IMR-90 (cell line): ENCODE data around the gene GSTM3. TPM values are rescaled to one million over a fixed set of nuclear protein-coding genes. Genes with fewer than 3 reads are reported as not detected.

Experiments used
- ATAC-seq: fragments of 200-7000 bp; cut with Tn5 transposase; 2 replicates; pipeline ENCODE4 v1.9.1; 2020; ENCODE audit warnings: low read depth, mild to moderate bottlenecking, moderate library complexity
- BruUV-seq: library from RNA; stranded (reverse); fragments of 400-500 nt; replicated peaks from 2 replicates; lab custom pipeline; 2021; lab: Mats Ljungman, UMichigan
- CTCF ChIA-PET: fragments of 300-600 bp; formaldehyde crosslinking; extraction: SDS; loops from one replicate; lab custom pipeline; 2021; ENCODE audit warnings: antibody characterized with exemption; lab: Yijun Ruan, JAX
- POLR2A ChIA-PET: fragments of 300-600 bp; sonication (Branson Sonifier 250); formaldehyde crosslinking; loops from one replicate; lab custom pipeline; 2022; ENCODE audit warnings: antibody characterized with exemption; ENCODE audit not compliant: unreplicated experiment; lab: Charles Lee
- DNase-seq: peaks from one replicate; pipeline ENCODE4 v3.0.0; 2013
- H2AFZ ChIP-seq: replicated peaks from 2 replicates; pipeline ENCODE3; 2013; ENCODE audit warnings: low read length, mild to moderate bottlenecking; ENCODE audit not compliant: poor library complexity
- H2AK5ac ChIP-seq: 2 replicates; pipeline ENCODE4 v1.6.1; 2013; ENCODE audit warnings: low read depth, low read length, inconsistent platforms
- H2AK9ac ChIP-seq: replicated peaks from 2 replicates; pipeline ENCODE3; 2013; ENCODE audit warnings: mild to moderate bottlenecking, low read depth, low read length, moderate library complexity; ENCODE audit not compliant: poor library complexity
- H2BK120ac ChIP-seq: 2 replicates; pipeline ENCODE4 v1.6.1; 2013; ENCODE audit warnings: low read depth, low read length, inconsistent platforms
- H2BK15ac ChIP-seq: 3 replicates; pipeline ENCODE4 v1.6.1; 2013; ENCODE audit warnings: low read depth, low read length, inconsistent platforms
- H2BK20ac ChIP-seq: 2 replicates; pipeline ENCODE4 v1.6.1; 2013; ENCODE audit warnings: low read depth, mild to moderate bottlenecking, inconsistent platforms, low read length, moderate library complexity
- H2BK5ac ChIP-seq: 2 replicates; pipeline ENCODE4 v1.6.1; 2013; ENCODE audit warnings: mild to moderate bottlenecking, low read depth, low read length, inconsistent platforms; ENCODE audit not compliant: poor library complexity, severe bottlenecking
- H3K14ac ChIP-seq: replicated peaks from 2 replicates; pipeline ENCODE4 v1.6.1; 2013; ENCODE audit warnings: low read depth, low read length, inconsistent platforms
- H3K18ac ChIP-seq: 2 replicates; pipeline ENCODE4 v1.6.1; 2013; ENCODE audit warnings: low read depth, low read length, control low read depth
- H3K23ac ChIP-seq: 2 replicates; pipeline ENCODE4 v1.6.1; 2013; ENCODE audit warnings: low read depth, low read length, inconsistent platforms
- H3K27ac ChIP-seq: 2 replicates; pipeline ENCODE4 v1.5.1; 2013; ENCODE audit warnings: mild to moderate bottlenecking, control low read depth, low read length; ENCODE audit not compliant: insufficient read depth
- H3K27me3 ChIP-seq: 2 replicates; pipeline ENCODE4 v1.6.1; 2013; ENCODE audit warnings: low read length; ENCODE audit not compliant: control insufficient read depth, insufficient read depth
- H3K36me3 ChIP-seq: 2 replicates; pipeline ENCODE4 v1.6.1; 2013; ENCODE audit warnings: low read length, mixed read lengths; ENCODE audit not compliant: control insufficient read depth, insufficient read depth
- H3K4ac ChIP-seq: 2 replicates; pipeline ENCODE4 v1.6.1; 2013; ENCODE audit warnings: low read depth, low read length, inconsistent platforms
- H3K4me1 ChIP-seq: 2 replicates; pipeline ENCODE4 v1.6.1; 2013; ENCODE audit warnings: low read length, mixed read lengths; ENCODE audit not compliant: control insufficient read depth, insufficient read depth
- H3K4me2 ChIP-seq: 2 replicates; pipeline ENCODE4 v1.6.1; 2013; ENCODE audit warnings: low read depth, mild to moderate bottlenecking, control low read depth, low read length, moderate library complexity
- H3K4me3 ChIP-seq: 2 replicates; pipeline ENCODE4 v1.5.1; 2013; ENCODE audit warnings: low read depth, mild to moderate bottlenecking, control low read depth, low read length, moderate library complexity; ENCODE audit not compliant: insufficient read depth
- H3K56ac ChIP-seq: 2 replicates; pipeline ENCODE4 v1.6.1; 2013; ENCODE audit warnings: low read length, inconsistent platforms; ENCODE audit not compliant: insufficient read depth; ENCODE audit errors: extremely low read depth
- H3K79me1 ChIP-seq, 2 experiments: 2 replicates each; pipeline ENCODE4 v1.6.1; 2013; ENCODE audit warnings: low read length in 2 of 2, inconsistent platforms in 1 of 2, low read depth in 1 of 2
- H3K9ac ChIP-seq: 2 replicates; pipeline ENCODE4 v1.6.1; 2013; ENCODE audit warnings: low read depth, low read length, control low read depth
- H3K9me1 ChIP-seq: 2 replicates; pipeline ENCODE4 v1.6.1; 2013; ENCODE audit warnings: low read length, inconsistent platforms; ENCODE audit not compliant: insufficient read depth
- H3K9me3 ChIP-seq: 2 replicates; pipeline ENCODE4 v1.6.1; 2013; ENCODE audit warnings: low read length; ENCODE audit not compliant: control insufficient read depth, insufficient read depth
- H4K20me1 ChIP-seq: 2 replicates; pipeline ENCODE4 v1.6.1; 2013; ENCODE audit warnings: low read length, inconsistent platforms; ENCODE audit not compliant: insufficient read depth
- H4K5ac ChIP-seq: 2 replicates; pipeline ENCODE4 v1.6.1; 2013; ENCODE audit warnings: mild to moderate bottlenecking, low read depth, low read length, control low read depth
- H4K8ac ChIP-seq, 2 experiments: 2 replicates each; pipeline ENCODE4 v1.6.1; 2013; ENCODE audit warnings: low read depth in 2 of 2, low read length in 2 of 2, control low read depth in 1 of 2, inconsistent platforms in 1 of 2
- H4K91ac ChIP-seq: 2 replicates; pipeline ENCODE4 v1.6.1; 2013; ENCODE audit warnings: low read depth, low read length, inconsistent platforms; ENCODE audit not compliant: insufficient read depth
- BHLHE40 ChIP-seq: fragments of 150-350 bp; IDR thresholded peaks from 2 replicates; pipeline ENCODE4 v1.6.1; 2016; ENCODE audit warnings: mild to moderate bottlenecking, low read depth, low read length
- CHD1 ChIP-seq: IDR thresholded peaks from 2 replicates; pipeline ENCODE4 v1.6.1; 2012; ENCODE audit warnings: low read depth, low read length, improper control_type of control experiment
- CTCF ChIP-seq: conservative IDR thresholded peaks from 2 replicates; pipeline ENCODE4 v1.5.1; 2012; ENCODE audit warnings: mild to moderate bottlenecking, low read depth, low read length, improper control_type of control experiment
- FOS ChIP-seq: fragments of 150-350 bp; IDR thresholded peaks from 2 replicates; pipeline ENCODE4 v1.6.1; 2016; ENCODE audit warnings: low read depth, low read length
- MAFK ChIP-seq: IDR thresholded peaks from 2 replicates; pipeline ENCODE4 v1.6.1; 2012; ENCODE audit warnings: low read depth, low read length, improper control_type of control experiment
- NFE2L2 ChIP-seq: fragments of 150-350 bp; IDR thresholded peaks from 2 replicates; pipeline ENCODE4 v1.6.1; 2016; ENCODE audit warnings: low read depth, mild to moderate bottlenecking, low read length
- POLR2A ChIP-seq: IDR thresholded peaks from 2 replicates; pipeline ENCODE4 v1.6.1; 2012; ENCODE audit warnings: mild to moderate bottlenecking, low read depth, low read length
- RAD21 ChIP-seq: IDR thresholded peaks from 2 replicates; pipeline ENCODE4 v1.6.1; 2012; ENCODE audit warnings: low read length, improper control_type of control experiment
- RCOR1 ChIP-seq: IDR thresholded peaks from 2 replicates; pipeline ENCODE4 v1.6.1; 2012; ENCODE audit warnings: mild to moderate bottlenecking, low read length, improper control_type of control experiment; ENCODE audit not compliant: insufficient replicate concordance
- RFX5 ChIP-seq: IDR thresholded peaks from 2 replicates; pipeline ENCODE4 v1.8.0; 2012; ENCODE audit warnings: low read depth, mild to moderate bottlenecking, low read length, moderate library complexity
- WGBS, 2 experiments: methylation state at CpG; one replicate each; pipeline versions ENCODE4 v1.1.5 to v1.1.7; 2013; ENCODE audit warnings: missing lambda C conversion rate in 2 of 2; ENCODE audit not compliant: insufficient read length in 1 of 2; ENCODE audit errors: extremely low coverage in 2 of 2; 5-methylcytosine and 5-hydroxymethylcytosine counted together
- dilution Hi-C: fragments of 300-500 bp; cut with HindIII; formaldehyde crosslinking; loops from one replicate; pipeline ENCODE4 v1.14.3; 2018; ENCODE audit warnings: low sequenced_read_pairs; ENCODE audit not compliant: unreplicated experiment
- in situ Hi-C: fragments of 300-500 bp; cut with MboI; formaldehyde crosslinking; loops from 3 replicates; pipeline ENCODE4 v1.14.3; 2019; ENCODE audit warnings: low sequenced_read_pairs, inconsistent platforms, mixed read lengths
- intact Hi-C: fragments of 100-400 bp; cut with micrococcal nuclease; formaldehyde crosslinking; loops from 2 replicates; pipeline ENCODE4 v1.10.0; 2022
- polyA plus RNA-seq, 3 experiments: library from polyadenylated mRNA; depleted of rRNA; stranded (reverse); fragments of >200 nt; gene quantifications; 2 replicates each; pipeline ENCODE4 v1.2.3, GENCODE V29; 2012; ENCODE audit warnings: low replicate concordance in 1 of 3
- total RNA-seq: library from RNA; depleted of rRNA; stranded (reverse); fragments of >200 nt; gene quantifications from 2 replicates; pipeline ENCODE4 v1.2.3, GENCODE V29; 2012

Gene GSTM3
- total and polyA plus RNA-seq, 2 of the 4 experiments (the other 2 are of a cell fraction): 102 to 131 TPM

- H2AFZ ChIP-seq: no peak overlapping the region
- ATAC-seq: no peak
- H3K9me3 ChIP-seq: no peaks in the 10 kb centered on the region
- H4K91ac ChIP-seq: peak overlapping the region; percentile 24
- no peak overlapping the region for H2BK20ac ChIP-seq
- H2BK5ac ChIP-seq: peak overlapping the region; percentile 29
- DNase-seq: no peak
- peaks cover 21% of the 10 kb centered on the region for H3K9me1 ChIP-seq
- no peak overlapping the region for H3K4me2 ChIP-seq
- peak overlapping the region; percentile 65 for H2AK5ac ChIP-seq
- peaks cover 16% of the 10 kb centered on the region for H3K4me1 ChIP-seq
- WGBS, 2 experiments: 85% methylated on average over 4 of the region's 7 CpGs; no CpG with 5 or more reads in 1 of the 2 experiments
- no peak overlapping the region for H3K4me3 ChIP-seq
- no peak overlapping the region; a peak in 1 of 4 replicates for H4K8ac ChIP-seq
- TF ChIP-seq FOS: no peak
- no peak for TF ChIP-seq CTCF
- TF ChIP-seq CHD1: no peak
- no peak for TF ChIP-seq RCOR1
- TF ChIP-seq POLR2A: no peak
- no peak for TF ChIP-seq RFX5
- no peak for TF ChIP-seq MAFK
- no peak for TF ChIP-seq NFE2L2
- no peak for TF ChIP-seq RAD21
- TF ChIP-seq BHLHE40: no peak
- H2BK15ac ChIP-seq: 0 out of 3 replicates have a peak overlapping the region, but pooled peaks have one; percentile 5
- no peak overlapping the region for H3K23ac ChIP-seq
- H3K36me3 ChIP-seq: no peaks in the 10 kb centered on the region
- no TSS peak for BruUV-seq
- H2AK9ac ChIP-seq: peak overlapping the region; percentile 79
- H3K18ac ChIP-seq: no peak overlapping the region
- CTCF ChIA-PET: interaction anchor here (0.5 to 1.6 kb wide), 2 partner anchors 62 to 129 kb away, joined by 3 to 6 read pairs; no protein-coding TSS in a partner anchor
- no peak overlapping the region for H3K56ac ChIP-seq
- no peak overlapping the region; the same call in 1 of the 2 replicates for H3K4ac ChIP-seq
- dilution Hi-C loops: no loop called here
- no peak overlapping the region for H3K14ac ChIP-seq
- H4K5ac ChIP-seq: no peak overlapping the region
- intact Hi-C loops: no loop called here
- POLR2A ChIA-PET: no interaction called here
- no peak overlapping the region for H2BK120ac ChIP-seq
- H3K27ac ChIP-seq: no peak overlapping the region
- no peaks in the 10 kb centered on the region for H3K27me3 ChIP-seq
- no peak overlapping the region for H3K9ac ChIP-seq
- in situ Hi-C loops: no loop called here
- H4K20me1 ChIP-seq: no peaks in the 10 kb centered on the region
- no peaks in the 10 kb centered on the region for H3K79me1 ChIP-seq
Measured at GRCh38 chr1:109768820-109769219, 28.0 kb upstream of the GSTM3 start.
